ENCODE data around the gene POSTN. TPM values are rescaled to one million over a fixed set of nuclear protein-coding genes. Genes with fewer than 3 reads are reported as not detected.
"Not testable (repeated sequence)": the region's sequence is repeated elsewhere in the genome, so short reads cannot be mapped to it uniquely, and the experiment has no call there.

POSTN gene
- total RNA-seq, 2 donors from 2014 or later: not detected

- no peak overlapping the region for H3K27ac Mint-ChIP-seq
- ATAC-seq (replicated peaks in 1 of 2): no peak
- no peaks in the 10 kb centered on the region for H3K9me3 Mint-ChIP-seq
- H3K4me3 Mint-ChIP-seq: no peak overlapping the region
- H3K36me3 Mint-ChIP-seq (ENCODE audit: insufficient read depth in 2 of 2): no peaks in the 10 kb centered on the region
- DNase-seq: no peak
- H3K27me3 Mint-ChIP-seq (ENCODE audit: low read depth): no peaks in the 10 kb centered on the region
- no peaks in the 10 kb centered on the region for H3K4me1 Mint-ChIP-seq (ENCODE audit: low read depth)
These were observed 15.1 kb upstream of the POSTN start for GRCh38 chr13:37613638-37614037.

DNA sequence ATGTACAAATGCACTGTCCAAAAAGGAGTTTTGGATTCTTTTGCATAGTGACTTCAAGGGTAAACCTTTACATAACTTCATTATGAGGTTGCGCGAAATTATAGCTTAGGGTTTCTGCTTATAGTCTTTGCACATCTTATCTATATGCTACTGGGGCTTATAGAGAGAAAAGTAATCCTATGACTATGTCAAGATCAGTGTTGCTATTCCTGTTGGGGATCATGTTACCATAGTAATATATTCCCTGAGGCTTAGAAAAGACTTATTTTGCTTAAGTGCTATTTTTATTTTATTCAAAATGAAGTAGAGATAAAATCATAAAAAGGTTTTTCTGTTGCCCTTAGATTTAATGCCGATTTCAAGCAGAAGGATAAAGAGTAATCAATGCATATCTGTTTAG lies 14.7 kb upstream of the POSTN start:
- H3K36me3 Mint-ChIP-seq (ENCODE audit: insufficient read depth in 2 of 2): no peaks in the 10 kb centered on the region
- DNase-seq: no peak
- no peaks in the 10 kb centered on the region for H3K4me1 Mint-ChIP-seq (ENCODE audit: low read depth)
- no peak overlapping the region for H3K4me3 Mint-ChIP-seq
- H3K27ac Mint-ChIP-seq: no peak overlapping the region
- no peak for ATAC-seq (replicated peaks in 1 of 2)
- H3K27me3 Mint-ChIP-seq (ENCODE audit: low read depth): no peaks in the 10 kb centered on the region
- no peaks in the 10 kb centered on the region for H3K9me3 Mint-ChIP-seq

DNA sequence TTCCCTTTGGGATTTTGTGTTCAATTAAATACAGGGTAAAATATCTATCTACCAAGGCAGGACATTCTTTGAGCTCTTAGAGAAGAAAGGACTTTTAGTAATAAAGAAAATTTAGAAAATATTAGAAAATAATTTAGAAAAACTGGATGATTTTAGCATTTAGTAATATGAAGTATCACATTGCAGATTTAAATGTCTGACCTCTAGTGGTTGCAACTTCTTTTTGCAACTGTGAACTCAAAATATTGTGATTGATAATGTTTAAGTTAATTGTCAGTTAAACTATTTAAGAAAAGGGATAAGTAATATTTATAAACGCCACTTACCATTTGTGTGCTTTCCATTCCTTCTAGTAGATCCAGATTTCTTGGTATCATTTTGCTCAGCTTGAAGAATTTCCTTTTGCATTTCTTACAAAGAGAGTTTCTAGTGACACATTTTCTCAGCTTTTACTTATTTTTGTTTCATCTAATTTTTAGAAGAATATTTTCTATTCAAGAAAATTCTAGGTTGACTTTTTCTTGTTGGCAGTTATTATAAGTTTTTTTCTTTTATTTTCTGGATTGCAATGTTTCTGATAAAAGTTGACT lies 10.3 kb upstream of the POSTN start:
- Mint-ChIP-seq H3K27me3 (ENCODE audit: low read depth) (no peaks in the 10 kb centered on the region), H3K4me1 (ENCODE audit: low read depth) (no peaks in the 10 kb centered on the region), H3K27ac (no peak overlapping the region), H3K9me3 (peaks cover 3% of the 10 kb centered on the region in 2 donors), H3K4me3 (no peak overlapping the region), H3K36me3 (ENCODE audit: insufficient read depth in 2 of 2) (peaks cover 0 to 2% of the 10 kb centered on the region in 2 donors)
- ATAC-seq (replicated peaks in 1 of 2) (no peak), DNase-seq (no peak)

- peaks cover 0 to 2% of the 10 kb centered on the region in 2 donors for H3K36me3 Mint-ChIP-seq (ENCODE audit: insufficient read depth in 2 of 2)
- no peaks in the 10 kb centered on the region for H3K27me3 Mint-ChIP-seq (ENCODE audit: low read depth)
- DNase-seq: no peak
- no peak overlapping the region for H3K27ac Mint-ChIP-seq
- peaks cover 3% of the 10 kb centered on the region in 2 donors for H3K9me3 Mint-ChIP-seq
- no peaks in the 10 kb centered on the region for H3K4me1 Mint-ChIP-seq (ENCODE audit: low read depth)
- no peak for ATAC-seq (replicated peaks in 1 of 2)
- no peak overlapping the region for H3K4me3 Mint-ChIP-seq
These were observed 4.3 kb upstream of the POSTN start for GRCh38 chr13:37602733-37603381.

DNA sequence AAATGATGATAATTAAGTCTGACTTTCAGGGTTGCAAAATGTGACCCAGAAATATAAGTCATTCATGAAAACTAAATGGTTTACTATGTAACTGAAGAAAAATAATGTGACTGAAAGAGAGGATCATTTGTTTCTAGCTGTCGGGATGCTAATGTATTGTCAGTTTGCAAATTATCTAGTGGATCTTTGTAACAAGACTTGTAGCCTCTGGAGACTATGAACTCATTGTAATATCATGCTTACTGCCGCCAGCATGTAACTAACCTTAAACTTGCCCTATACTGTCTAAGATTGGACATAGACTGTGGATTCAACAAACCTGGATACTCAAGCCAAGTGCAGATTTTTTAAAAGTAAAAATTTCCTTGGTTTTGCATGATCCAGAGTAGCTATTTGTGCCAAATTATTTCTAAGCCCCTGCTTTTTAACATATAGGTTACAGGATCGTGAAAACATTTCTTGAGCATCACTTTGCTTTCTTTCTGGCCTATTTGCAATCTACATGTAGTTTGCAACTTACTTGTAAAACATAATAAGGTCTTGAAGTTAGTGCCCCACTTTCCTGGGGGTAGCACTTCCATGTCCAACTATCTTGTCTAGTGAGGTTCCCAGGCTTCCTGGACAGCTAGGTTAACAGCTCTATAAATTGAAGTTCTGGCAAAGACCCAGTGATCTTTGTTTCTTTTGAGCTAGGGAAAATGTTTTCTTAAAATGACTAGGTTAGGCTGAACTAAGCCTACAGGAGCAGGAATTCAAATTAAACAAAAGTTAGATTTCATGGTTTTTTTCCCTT lies 3.3 kb upstream of the POSTN start:
- Mint-ChIP-seq H3K4me3 (no peak overlapping the region), H3K9me3 (peaks cover 1 to 3% of the 10 kb centered on the region in 2 donors), H3K27me3 (ENCODE audit: low read depth) (no peaks in the 10 kb centered on the region), H3K4me1 (ENCODE audit: low read depth) (no peaks in the 10 kb centered on the region), H3K36me3 (ENCODE audit: insufficient read depth in 2 of 2) (peaks cover 0 to 2% of the 10 kb centered on the region in 2 donors), H3K27ac (no peak overlapping the region)
- DNase-seq: no peak
- no peak for ATAC-seq (replicated peaks in 1 of 2)

DNA sequence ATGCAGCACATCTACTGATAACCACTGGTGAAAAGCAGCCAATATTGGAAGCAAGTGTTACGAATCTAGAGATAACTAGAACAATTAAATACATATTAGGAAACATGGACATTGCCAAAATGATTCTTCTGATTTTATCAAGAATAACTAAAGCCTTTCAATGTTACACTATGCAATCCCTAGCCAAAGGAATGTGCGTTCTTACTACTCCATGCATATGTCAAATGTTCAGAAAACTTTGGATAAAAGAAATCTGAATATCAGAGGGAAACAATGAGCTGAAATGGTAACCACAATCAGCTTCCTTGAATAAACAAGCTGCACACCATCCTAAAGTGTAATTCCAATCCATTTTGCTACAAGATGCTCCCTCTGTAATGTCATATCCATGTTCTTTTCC lies 951 bp upstream of the POSTN start:
- H3K36me3 Mint-ChIP-seq (ENCODE audit: insufficient read depth in 2 of 2): no peaks in the 10 kb centered on the region

GRCh38 chr13:37597477-37598025 lies 1.0 kb downstream of the POSTN start:
- Mint-ChIP-seq H3K4me3 (no peak overlapping the region), H3K4me1 (ENCODE audit: low read depth) (no peaks in the 10 kb centered on the region), H3K9me3 (no peaks in the 10 kb centered on the region), H3K27me3 (ENCODE audit: low read depth) (no peaks in the 10 kb centered on the region), H3K27ac (no peak overlapping the region), H3K36me3 (ENCODE audit: insufficient read depth in 2 of 2) (no peaks in the 10 kb centered on the region)
- no peak for ATAC-seq (replicated peaks in 1 of 2)
- DNase-seq: no peak

More for the DNA sequence above, 951 bp upstream of the POSTN start:
- ATAC-seq (replicated peaks in 1 of 2) (no peak), DNase-seq (no peak)
- Mint-ChIP-seq H3K4me1 (ENCODE audit: low read depth) (no peaks in the 10 kb centered on the region), H3K27ac (no peak overlapping the region), H3K9me3 (no peaks in the 10 kb centered on the region), H3K4me3 (no peak overlapping the region), H3K27me3 (ENCODE audit: low read depth) (no peaks in the 10 kb centered on the region)

DNA sequence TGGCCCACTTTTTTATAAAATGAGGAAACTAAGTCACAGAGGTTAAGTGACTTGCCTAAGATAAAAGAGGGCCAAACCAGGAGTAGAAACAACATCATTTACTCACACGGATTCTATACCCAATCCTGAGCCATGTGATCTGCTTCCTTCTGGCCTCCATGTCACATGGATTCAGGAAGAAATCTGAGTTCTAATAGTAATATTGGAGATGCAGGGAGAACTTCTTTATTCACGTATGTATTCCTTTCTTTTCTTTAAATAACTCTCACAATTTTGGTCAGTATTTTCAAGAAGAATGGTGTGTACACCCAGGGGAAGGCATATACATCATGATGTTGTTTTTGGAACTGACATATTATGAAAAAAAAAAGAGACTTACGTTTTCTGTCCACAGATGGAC lies 1.8 kb downstream of the POSTN start:
- DNase-seq (no peak), ATAC-seq (replicated peaks in 1 of 2) (no peak)
- H3K4me1 Mint-ChIP-seq (ENCODE audit: low read depth): no peaks in the 10 kb centered on the region
- H3K4me3 Mint-ChIP-seq: no peak overlapping the region
- no peaks in the 10 kb centered on the region for H3K36me3 Mint-ChIP-seq (ENCODE audit: insufficient read depth in 2 of 2)
- no peaks in the 10 kb centered on the region for H3K27me3 Mint-ChIP-seq (ENCODE audit: low read depth)
- no peak overlapping the region for H3K27ac Mint-ChIP-seq
- H3K9me3 Mint-ChIP-seq: no peaks in the 10 kb centered on the region

DNA sequence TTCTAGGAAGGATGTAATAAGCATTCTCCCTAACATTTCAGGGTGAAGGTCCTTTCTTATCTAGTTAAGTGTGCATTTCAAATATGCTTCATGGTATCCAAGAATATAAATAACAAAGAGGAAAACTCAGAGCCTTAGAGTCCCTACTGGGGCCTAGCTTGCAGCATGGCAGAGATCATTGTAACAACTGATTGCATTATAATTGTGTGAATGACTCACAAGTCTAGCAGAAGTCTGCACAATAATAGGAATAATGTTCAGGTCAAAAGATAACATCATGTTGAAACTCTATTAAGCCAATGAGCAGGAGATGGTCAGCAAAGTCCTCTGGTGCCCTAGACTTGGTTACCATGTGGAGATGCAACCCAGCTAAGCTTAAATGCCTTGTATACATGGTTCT lies 3.4 kb downstream of the POSTN start:
- Mint-ChIP-seq H3K36me3 (ENCODE audit: insufficient read depth in 2 of 2) (no peaks in the 10 kb centered on the region), H3K4me3 (no peak overlapping the region), H3K27ac (no peak overlapping the region), H3K27me3 (ENCODE audit: low read depth) (no peaks in the 10 kb centered on the region), H3K9me3 (no peaks in the 10 kb centered on the region), H3K4me1 (ENCODE audit: low read depth) (no peaks in the 10 kb centered on the region)
- ATAC-seq (replicated peaks in 1 of 2) (no peak), DNase-seq (no peak)

- no peaks in the 10 kb centered on the region for H3K9me3 Mint-ChIP-seq
- no peak overlapping the region for H3K4me3 Mint-ChIP-seq
- no peaks in the 10 kb centered on the region for H3K4me1 Mint-ChIP-seq (ENCODE audit: low read depth)
- no peaks in the 10 kb centered on the region for H3K36me3 Mint-ChIP-seq (ENCODE audit: insufficient read depth in 2 of 2)
- ATAC-seq (replicated peaks in 1 of 2) (no peak), DNase-seq (no peak)
- no peaks in the 10 kb centered on the region for H3K27me3 Mint-ChIP-seq (ENCODE audit: low read depth)
- H3K27ac Mint-ChIP-seq: no peak overlapping the region
These were observed 4.0 kb downstream of the POSTN start for GRCh38 chr13:37594550-37594949.

GRCh38 chr13:37589381-37589780 lies 9.2 kb downstream of the POSTN start:
- not testable (repeated sequence) for H3K4me3 Mint-ChIP-seq; ATAC-seq (replicated peaks in 1 of 2); H3K27ac Mint-ChIP-seq; DNase-seq; H3K9me3 Mint-ChIP-seq; H3K36me3 Mint-ChIP-seq (ENCODE audit: insufficient read depth in 2 of 2); H3K27me3 Mint-ChIP-seq (ENCODE audit: low read depth); H3K4me1 Mint-ChIP-seq (ENCODE audit: low read depth)

DNA sequence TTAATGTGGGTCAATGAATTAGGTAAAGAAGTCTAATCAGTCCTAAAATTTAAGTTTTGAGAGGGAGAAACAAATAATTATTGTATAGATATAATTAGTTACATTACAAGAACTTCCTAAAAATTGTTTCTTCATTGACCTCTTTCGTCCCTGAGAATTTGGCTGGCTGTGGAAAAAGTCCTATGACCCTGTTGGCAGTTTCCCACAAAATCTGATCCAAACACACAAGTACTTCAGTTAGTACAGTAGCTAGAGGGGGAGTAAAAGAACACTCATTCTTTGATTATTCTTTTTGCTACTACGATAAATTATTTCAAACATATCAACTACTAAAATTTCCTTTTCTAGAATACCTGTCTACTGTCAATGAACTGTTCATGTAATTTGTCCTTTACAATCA lies 11.3 kb downstream of the POSTN start:
- Mint-ChIP-seq H3K36me3 (ENCODE audit: insufficient read depth in 2 of 2) (no peaks in the 10 kb centered on the region), H3K4me3 (no peak overlapping the region)
- no peak for ATAC-seq (replicated peaks in 1 of 2)

DNA sequence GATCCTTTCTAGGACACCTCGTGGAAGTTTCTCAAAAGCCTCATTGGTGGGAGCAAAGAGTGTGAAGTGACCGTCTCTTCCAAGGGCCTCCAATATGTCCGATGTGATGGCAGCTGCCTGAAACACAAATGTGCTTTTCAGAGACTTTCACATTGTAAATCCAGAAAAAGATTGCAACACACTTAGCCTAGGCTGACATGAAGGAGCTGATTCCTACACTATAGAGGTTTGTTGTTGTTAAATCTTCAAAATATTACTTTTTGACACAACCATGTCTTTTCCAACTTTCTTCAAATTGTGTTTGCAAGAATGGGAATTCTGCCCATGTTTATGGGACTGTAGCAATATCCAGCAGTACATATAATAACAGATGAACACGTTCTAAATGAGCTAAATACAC lies 12.4 kb downstream of the POSTN start:
- no peaks in the 10 kb centered on the region for H3K4me1 Mint-ChIP-seq (ENCODE audit: low read depth)
- H3K4me3 Mint-ChIP-seq: no peak overlapping the region
- H3K27me3 Mint-ChIP-seq (ENCODE audit: low read depth): no peaks in the 10 kb centered on the region
- ATAC-seq (replicated peaks in 1 of 2) (no peak), DNase-seq (no peak)
- H3K27ac Mint-ChIP-seq: no peak overlapping the region
- H3K9me3 Mint-ChIP-seq: peaks cover 0 to 2% of the 10 kb centered on the region in 2 donors
- H3K36me3 Mint-ChIP-seq (ENCODE audit: insufficient read depth in 2 of 2): no peaks in the 10 kb centered on the region

More for the DNA sequence above, 11.3 kb downstream of the POSTN start:
- DNase-seq: no peak
- Mint-ChIP-seq H3K9me3 (peaks cover 0 to 2% of the 10 kb centered on the region in 2 donors), H3K4me1 (ENCODE audit: low read depth) (no peaks in the 10 kb centered on the region), H3K27me3 (ENCODE audit: low read depth) (no peaks in the 10 kb centered on the region), H3K27ac (no peak overlapping the region)

Data from activated T-cell treated with anti-CD3 and anti-CD28 coated beads, Interleukin-2, amount 50 U/mL, for 72 hours (primary cell).